ENCODE measurements around the gene NHS. TPM values are rescaled to one million over a fixed set of nuclear protein-coding genes. Genes with fewer than 3 reads are reported as not detected.

Gene NHS
- polyA plus RNA-seq, 10 donors: 1.4 to 2.7 (median 2.2) TPM

DNA sequence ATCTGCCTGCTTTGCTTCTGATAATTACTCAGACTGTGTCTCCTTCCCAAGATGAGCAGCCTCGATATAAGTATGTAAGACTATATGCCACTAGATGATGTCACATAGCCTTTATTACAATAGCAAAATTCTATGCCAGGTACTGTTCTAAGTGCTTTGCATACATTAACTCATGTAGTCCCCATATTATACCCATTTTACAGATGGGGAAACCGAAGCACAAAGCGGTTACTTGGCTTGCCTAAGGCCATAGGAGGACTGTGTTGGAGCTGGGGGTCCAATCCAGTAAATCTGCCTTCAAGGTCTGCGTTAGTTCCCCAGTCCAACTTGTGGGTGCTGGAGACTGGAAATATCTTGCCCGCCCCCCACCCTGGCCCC, 361.5 kb downstream of the NHS start:
- DNase-seq: no peak

GRCh38 chrX:17736856-17737709, 362.1 kb downstream of the NHS start, which contains the start of gene SCML1:
TSS of gene SCML1 (plus strand) at chrX:17737493. CDS start at chrX:17744187, 6,694 bp downstream.
- DNase-seq: peak; percentile 95 to 97 (median 95)

DNA sequence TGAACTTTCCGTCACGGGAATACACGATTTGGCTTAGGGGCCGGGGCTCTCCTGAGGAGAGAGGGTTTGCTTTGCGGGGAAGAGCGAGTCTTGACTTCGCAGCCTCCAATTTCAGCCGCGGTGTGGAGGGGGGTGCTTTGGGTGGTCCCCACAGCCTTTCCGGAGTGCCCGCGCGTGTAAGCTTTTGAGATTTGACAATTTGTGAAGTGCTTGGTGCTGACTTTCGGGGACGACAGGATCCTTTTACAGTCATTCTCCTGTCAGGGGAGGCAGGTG, 362.6 kb downstream of the NHS start:
- DNase-seq: no peak

- peak in 2 of 3 donors; percentile 30 to 72 for DNase-seq
Observed at GRCh38 chrX:17737986-17738713, 363.1 kb downstream of the NHS start.

DNA sequence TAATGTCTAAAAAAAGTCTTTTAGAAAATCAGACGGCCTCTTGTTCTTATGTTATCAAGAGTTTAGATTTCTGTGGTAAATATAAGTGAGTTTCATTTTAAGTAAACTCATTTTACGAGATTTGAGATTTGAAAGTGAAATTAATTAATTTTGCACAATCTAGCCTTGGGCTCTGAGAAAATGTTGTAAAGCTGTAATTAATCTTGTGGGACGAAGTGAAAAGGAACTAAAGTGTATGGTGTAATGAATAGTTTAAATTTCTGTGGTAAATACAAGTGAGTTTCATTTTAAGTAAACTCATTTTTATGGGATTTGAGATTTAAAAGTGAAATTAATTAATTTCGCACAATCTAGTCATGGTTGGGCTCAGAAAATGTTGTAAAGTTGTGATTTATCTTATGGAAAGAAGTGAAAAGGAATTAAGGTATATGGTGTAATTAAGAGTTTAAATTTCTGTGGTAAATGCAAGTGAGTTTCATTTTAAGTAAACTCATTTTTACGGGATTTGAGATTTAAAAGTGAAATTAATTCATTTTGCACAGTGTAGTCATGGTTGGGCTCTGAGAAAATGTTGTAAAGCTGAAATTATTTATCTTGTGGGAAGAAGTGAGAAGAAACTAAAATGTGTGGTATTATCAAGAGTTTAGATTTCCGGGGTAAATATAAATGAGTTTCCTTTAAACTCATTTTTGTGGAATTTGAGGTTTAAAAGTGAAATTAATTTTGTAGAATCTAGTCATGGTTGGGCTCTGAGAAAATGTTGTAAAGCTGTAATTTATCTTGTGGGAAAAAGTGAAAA, 363.9 kb downstream of the NHS start:
- DNase-seq: peak in 1 of 3 donors; percentile 7

GRCh38 chrX:17740137-17741122, 365.4 kb downstream of the NHS start:
- peak in 1 of 3 donors; percentile 4 for DNase-seq

DNA sequence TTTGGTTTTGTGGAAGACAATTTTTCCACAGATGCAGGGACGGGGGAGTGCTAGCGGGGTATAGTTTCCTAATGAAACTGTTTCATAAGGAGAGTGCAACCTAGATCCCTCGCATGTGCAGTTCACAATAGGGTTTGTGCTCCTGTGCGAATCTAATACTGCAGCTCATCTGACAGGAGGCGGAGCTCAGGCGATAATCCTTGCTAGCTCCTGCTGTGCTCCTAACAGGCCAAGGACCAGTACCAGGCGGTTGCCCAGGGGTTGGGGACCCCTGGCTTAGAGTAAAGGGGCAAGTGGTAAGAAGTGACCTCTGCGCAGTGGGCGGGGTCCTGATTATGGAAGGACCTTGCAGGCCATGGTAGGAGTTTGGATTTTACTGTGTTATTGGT, 366.1 kb downstream of the NHS start:
- DNase-seq: no peak

DNA sequence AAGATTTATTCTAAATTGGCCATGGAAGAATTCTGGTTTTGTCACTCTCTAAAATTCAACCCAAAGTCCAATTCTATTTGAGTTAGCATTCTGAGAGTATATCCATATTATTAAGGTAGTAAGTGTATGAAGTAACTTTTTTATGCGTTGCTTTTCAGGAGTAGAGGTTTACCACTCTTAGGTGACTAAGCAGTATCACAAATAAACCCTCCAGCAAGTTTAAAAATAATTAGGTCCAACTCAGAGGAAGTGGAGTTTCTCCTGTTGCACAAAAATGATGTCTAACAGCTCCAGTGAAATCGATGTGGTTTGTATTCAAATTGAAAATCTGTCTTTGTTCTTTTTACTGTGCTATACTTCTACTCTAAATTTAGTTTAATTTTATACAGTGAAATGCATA, 368.9 kb downstream of the NHS start:
- no peak for DNase-seq

DNA sequence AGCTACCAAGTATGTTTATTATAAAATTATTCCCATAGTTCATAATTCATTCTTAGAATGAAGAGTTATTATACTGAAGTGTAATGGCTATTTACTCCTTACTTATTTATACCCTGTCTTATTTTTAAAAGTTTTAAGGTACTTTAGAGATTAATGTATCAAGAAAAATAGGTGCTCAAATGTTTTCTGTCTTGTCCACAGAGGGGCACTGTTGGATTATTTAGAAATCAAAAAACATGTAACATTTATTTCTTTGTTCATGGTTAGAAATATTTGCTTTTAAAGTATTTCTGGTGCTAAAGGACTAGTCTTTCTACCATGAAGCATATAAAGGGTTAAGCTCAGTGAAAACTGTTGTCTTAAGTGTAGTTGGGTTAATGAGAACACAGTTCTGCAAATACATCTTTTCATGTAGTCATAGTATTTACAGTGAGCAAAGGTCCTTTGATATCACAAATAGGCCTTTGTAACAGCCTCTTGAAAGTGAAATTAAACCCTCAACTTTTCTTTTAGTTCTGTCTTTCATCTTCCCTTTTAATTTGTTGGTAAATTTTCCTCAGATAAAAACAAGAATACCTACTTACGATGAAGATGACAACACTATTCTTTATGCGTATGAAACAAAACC, 370.0 kb downstream of the NHS start:
- peak in 1 of 3 donors; percentile 18 for DNase-seq

- DNase-seq: no peak
Observed at GRCh38 chrX:17747692-17748091, 372.7 kb downstream of the NHS start.

- DNase-seq: no peak
Observed at GRCh38 chrX:17748684-17749083, 373.7 kb downstream of the NHS start.

DNA sequence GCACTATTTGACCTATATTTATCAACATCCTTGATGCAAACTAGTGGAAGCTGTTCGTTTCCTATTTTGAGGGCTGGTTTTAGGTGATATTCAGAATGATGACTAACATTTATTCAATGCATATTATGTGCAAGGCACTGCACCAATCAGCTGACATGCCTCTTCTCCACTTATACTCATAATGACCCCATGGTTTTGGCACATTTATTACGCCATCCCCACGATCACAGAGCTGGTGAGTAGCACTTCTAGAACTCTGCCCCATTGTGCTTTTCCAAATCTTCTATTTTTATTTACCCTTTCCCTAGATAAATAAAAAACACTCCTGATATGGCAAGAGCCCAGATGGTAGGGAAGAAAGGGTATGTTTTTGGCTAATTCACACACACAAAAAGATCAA, 375.4 kb downstream of the NHS start:
- no peak for DNase-seq

DNA sequence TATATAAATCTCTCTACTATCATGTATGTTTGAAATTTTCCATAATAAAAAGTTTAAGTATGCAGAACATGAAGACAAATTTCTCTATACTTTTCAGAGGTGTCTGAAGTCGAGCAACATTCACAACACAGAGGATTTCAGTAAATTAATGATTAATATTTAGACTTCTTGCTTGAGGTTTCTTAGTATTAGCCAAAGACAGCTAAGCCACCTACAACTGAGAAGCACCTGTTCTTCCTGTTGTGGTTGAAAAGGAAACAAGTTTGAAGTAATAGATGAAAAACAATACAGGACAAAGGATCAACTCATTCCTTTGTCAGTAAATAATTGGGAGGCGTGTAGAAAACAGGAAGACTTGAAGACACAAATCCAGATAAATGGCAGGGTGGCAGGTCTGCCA, 383.4 kb downstream of the NHS start:
- DNase-seq: no peak

DNA sequence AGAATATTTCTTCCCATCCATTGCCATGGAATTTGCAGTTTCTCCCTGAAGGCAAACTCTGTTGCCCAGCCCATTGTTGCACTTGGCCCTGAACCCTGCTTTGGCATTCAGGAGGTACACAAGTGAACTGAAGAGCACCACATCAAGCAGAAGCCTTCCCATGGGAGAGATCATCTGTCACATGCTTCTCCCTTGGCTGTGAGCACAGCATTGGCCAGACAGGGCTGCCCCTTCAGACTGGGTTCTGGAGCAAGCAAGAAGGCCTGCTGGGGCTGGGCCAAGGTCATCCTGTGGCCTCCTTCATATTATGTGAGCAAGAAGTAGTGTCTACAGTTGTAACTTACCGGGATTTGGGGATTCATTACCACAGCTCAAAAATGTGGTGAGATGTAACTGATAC, 385.0 kb downstream of the NHS start:
- no peak for DNase-seq

- DNase-seq: no peak
Observed at GRCh38 chrX:17767734-17768133, 392.7 kb downstream of the NHS start.

DNA sequence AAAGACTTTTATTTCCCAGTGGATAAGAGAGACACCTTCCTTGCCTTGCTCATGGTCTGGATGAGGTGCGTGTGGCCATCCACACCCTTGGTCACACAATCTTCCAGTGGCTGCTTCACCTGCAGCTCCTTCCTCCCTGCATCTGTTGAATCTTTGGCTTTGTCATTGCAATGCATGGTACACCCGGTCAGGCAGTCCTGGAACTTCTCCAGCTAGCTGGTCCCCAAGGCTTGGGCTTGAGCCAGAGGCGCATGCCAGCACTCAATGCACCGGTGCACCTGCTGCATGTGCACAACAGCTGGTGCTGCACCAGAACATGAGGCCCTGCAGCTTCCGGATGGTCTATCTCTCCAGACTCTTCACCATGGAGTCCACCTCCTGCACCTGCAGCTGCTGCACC, 394.0 kb downstream of the NHS start:
- DNase-seq: no peak

DNA sequence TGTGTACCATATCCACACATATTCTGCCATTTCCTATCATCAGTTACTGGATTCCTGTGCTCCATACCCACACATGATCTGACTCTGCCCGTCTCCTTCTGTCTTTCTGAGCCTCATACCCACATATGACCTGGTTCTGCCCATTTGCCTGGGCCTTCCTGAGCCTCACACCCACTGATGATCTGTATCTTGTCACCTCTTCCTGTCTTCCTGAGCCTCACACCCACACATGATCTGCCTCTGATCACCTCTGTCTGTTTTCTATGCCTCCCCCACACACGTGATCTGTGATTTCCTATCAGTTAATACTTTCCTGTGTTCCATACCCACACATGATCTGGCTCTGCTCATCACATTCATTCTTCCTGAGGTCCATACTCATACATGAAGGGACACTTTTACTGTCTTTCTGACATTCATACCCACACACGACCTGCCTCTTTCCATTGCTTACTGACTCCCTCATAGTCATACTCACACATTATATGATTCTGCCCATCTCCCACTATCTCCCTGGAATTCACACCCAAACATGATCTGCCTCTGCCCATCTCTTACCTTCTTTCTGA, 394.8 kb downstream of the NHS start:
- no peak for DNase-seq

DNA sequence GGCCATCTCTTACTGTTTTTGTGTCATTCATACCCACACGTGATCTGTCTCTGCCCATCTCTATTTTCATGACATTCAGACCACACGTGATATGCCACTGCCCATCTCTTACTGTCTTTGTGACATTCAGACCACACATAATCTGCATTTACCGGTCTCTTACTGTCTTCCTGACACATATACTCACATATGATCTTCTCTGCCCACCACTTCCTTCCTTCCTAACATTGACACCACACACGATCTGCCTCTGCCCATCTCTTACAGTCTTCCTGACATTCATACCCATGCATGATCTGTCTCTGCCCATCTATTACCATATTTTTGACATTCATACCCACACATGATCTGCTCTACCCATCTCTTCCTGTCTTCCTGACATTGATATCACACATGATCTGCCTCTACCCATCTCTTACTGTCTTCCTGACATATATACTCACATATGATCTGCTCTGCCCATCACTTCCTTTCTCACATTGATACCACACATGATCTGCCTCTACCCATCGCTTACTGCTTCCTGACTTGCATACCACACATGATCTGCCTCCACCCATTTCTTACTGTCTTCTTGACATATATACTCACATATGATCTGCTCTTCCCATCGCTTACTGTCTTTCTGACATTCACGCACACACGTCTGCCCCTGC, 398.3 kb downstream of the NHS start:
- DNase-seq: no peak

DNA sequence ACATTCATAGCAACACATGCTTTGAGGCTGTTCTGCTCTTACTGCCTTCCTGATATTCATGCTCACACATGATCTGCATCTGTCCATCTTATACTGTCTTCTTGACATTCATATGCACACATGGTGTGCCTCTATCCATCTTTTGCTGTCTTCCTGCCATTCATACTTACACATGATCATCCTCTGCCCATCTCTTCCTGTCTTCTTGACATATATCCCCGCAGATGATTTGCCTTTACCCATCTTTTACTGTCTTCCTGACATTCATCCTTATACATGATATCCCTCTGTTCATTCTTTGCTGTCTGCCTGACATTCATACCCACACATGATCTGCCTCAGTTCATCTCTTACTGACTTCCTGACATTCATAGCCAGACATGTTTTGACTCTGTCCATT, 399.1 kb downstream of the NHS start:
- no peak for DNase-seq

- no peak for DNase-seq
Observed at GRCh38 chrX:17778997-17779396, 404.0 kb downstream of the NHS start.

All from muscle of back (tissue), 11 donors.